Ammon's horn (tissue), 1 donor: ENCODE measurements around the gene TCEAL4.
A peak's percentile ranks its signal among the peaks of the same experiment; 100 is the strongest.
"Not testable (repeated sequence)": the region's sequence is repeated elsewhere in the genome, so short reads cannot be mapped to it uniquely, and the experiment has no call there.

ENCODE experiments used
- DNase-seq: peaks from one replicate; pipeline ENCODE4 v3.0.0-alpha.2; 2016; ENCODE audit warnings: low spot score

Gene TCEAL4

DNA sequence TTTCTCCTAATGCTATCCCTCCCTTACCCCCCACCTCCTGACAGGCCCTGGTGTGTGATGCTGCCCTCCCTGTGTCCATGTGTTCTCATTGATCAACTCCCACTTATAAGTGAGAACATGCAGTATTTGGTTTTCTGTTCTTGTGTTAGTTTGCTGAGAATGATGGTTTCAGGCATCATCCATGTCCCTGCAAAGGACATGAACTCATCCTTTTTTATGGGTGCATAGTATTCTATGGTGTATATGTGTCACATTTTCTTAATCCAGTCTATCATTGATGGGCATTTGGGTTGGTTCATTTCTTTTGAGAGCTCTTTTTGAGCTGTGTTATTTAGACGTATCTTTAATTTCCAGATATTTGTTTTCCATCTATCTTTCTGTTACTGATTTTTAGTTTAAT is 7.0 kb downstream of the TCEAL4 start:
- DNase-seq, result not testable (repeated sequence)

DNA sequence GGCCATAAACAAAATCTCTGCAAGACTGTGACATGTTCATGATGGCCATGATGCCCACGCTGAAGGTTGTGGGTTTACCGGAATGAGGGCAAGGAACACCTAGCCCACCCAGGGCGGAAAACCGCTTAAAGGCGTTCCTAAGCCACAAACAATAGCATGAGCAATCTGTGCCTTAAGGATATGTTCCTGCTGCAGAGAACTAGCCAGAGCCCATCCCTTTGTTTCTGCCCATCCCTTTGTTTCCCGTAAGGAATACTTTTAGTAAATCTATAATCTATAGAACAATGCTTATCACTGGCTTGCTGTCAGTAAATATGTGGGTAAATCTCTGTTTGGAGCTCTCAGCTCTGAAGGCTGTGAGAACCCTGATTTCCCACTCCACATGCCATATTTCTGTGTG is 9.9 kb downstream of the TCEAL4 start:
- not testable (repeated sequence) for DNase-seq

DNA sequence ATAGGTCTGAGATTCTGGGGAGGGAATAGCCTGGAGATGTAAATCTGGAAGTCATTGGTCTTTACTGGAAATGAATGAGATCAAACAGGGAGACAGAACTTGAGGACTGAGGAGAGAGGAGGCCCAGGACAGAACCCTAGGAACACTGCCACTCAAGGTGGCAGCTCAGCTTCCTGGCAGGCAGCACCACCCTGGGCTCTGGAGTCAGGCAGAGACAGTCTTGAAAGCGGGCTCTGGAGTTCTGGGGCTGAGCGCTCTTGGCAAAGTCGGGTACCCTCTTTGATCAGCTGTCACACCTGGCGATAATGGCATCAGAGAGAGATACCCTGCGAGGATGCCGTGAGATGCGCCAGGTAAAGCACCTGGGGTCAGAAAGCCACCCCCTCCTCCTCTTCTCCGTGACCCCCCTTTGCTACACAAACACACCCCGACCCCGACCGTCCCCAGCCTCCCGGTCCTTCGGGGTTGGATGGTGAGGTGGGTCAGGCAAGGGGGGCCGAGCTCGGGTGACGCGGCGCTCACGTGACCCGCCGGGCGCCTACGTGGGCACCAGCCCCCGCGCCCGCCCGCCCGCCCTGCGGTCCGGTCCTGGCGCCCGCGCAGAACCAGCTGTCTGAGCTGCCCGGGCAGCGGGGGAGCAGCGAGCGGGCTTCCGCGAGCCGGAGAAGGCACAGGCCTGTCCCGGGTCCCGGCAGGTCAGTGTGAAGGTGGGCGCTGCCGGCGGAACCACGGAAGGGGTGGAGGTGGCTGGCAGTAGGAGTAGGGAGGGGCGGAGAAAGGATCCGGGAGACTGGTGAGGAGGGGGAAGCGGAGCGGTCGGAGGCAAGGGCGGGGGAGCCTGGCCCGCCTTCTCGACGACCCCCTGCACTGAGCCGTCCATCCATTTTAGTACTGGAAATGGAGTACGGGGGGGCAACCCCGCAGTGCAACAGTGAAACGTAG is 22.3 kb downstream of the TCEAL4 start, which contains the start of gene TCEAL3:
TSS of gene TCEAL3 (plus strand) at position 600 of the 942 bp plus-strand sequence. CDS start 1,102 bp downstream, outside the sequence.
- DNase-seq, result peak; percentile 65

DNA sequence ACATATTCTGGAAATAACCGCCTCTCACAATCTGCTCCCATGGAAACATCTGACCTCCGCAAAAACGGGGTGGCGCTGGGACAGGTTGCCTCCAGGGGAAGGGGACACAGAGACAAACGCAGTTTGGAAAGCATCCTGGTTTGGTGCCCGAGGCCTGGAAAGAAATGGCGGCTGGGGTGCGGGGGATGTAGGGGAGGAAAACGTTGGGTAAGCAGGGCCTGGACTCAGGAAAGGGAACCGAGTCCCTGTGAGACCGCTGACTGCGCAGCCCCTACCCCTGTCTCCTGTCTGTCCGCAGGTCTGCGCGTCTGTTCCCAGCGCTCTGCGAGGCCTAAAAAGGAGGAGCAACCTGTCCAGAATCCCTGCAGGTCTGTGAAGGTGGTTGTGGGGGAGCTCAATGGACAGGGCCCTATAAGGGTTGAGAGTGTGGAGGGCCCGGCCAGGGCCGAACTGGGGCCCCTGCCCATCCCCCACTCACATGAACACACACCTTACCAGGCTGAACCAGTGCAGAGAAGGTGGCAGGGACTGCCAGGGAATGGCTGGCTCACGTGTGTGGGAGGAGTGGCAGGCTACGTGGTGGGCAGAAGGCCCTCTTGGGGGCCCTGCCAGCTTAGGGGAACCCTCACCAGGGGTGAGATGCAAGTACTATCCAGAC is 23.1 kb downstream of the TCEAL4 start:
- peak; percentile 4 for DNase-seq

DNA sequence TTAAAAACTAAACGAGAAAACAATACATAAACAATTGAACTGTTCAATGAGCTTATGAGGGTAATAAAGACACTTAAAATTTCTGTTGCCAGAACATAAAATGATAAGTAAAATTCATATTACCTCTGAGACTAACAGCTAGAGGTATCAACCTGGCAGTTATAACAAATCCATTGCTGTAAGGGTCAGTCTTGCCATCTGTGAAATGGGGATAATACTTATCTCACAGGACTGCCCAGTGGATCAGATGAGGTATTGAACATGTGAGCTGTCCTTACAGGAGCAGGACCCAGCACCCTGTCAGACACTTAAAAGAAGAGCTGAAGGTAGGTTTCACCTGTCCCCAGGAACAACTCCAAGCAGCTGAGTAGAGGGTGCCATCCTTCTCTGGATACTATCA is 25.0 kb downstream of the TCEAL4 start:
- no peak for DNase-seq

DNA sequence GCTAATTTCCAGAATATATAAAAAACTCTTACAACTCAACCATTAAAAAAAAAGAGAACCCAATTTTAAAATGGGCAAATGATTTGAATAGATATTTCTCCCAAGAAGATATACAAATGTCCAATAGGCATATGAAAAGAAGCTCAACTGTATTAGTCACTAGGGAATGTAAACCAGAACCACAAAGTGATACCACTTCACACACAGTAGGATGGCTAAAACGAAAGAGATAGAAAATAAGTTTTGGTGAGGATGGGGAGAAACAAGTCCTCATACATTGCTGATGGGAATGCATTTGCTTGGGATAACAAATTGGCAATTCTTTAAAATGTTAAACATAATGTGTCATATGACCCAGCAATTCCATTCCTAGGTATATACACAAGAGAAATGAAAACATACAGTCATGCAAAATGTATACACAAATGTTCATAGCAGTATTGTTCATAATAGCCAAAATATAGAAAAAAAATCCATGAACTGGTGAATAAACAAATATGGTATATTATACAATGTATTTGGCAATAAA is 28.1 kb downstream of the TCEAL4 start:
- DNase-seq, result no peak

DNA sequence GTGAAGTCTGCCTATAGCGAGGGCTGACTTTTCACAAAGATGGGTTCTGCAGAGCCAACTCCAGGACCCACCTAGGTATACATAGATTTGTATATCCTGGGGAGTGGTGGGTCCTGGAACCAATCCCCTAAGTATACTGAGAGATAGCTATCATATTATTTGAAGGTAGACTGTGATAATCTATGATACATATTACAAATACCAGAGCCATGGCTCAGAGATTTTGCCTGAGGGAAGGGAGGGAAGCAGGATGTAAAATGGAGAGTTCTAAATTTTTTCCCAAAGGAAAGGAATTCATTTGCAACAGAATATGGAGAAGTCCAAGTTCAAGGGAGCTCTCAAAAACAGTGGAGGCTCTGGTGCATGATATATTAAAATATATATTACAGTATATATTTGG is 29.7 kb downstream of the TCEAL4 start:
- no peak for DNase-seq

DNA sequence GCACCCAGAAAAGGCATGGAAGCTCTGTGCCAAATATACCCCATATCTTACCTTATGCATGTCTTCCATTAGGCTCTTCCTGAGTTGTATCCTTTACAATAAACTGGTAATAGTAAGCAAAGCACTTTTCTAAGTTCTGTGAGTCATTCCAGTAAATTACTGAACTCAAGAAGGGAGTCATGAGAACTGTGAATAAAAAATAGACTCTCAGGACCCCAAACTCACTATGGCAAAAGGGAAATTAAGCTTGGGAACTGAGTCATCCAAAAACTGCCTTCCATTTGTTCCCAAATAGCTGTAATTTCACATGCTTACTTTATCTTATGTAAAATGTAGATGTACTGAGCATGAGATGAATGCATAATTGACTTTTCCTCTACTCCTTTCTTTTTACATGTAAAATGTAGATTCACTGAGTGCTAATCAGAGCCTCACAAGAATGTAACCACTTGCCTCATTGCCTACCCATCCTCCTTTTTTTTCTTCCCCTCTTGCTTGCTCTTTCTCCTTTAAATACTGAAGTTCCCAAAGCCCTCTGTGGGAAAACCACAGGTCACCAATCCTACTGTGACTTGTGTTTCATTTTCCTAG is 30.6 kb downstream of the TCEAL4 start:
- DNase-seq, result no peak

DNA sequence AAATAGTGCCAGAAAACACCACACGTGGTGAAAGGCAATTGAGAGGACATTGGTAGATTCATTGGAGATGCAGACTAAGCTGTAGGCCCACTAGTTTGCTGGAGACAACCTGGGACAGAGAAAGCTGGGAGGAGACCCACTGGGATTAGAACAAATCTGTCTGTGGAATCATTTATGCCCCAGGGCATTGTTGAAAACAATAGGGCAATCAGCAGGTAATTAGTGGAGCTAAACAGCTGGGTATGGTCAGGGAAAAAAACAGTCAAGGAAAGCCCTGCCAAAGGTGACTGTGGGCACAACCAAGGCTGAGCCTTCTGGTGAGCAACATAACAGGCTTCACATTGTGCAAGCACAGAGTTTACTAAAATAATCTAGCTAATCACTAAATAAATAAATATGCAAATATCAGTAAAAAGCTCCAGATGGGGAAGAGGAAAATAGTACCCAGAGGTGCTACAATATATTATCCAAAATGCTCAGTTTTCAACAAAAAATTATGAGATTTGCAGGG is 31.4 kb downstream of the TCEAL4 start:
- DNase-seq, result no peak

DNA sequence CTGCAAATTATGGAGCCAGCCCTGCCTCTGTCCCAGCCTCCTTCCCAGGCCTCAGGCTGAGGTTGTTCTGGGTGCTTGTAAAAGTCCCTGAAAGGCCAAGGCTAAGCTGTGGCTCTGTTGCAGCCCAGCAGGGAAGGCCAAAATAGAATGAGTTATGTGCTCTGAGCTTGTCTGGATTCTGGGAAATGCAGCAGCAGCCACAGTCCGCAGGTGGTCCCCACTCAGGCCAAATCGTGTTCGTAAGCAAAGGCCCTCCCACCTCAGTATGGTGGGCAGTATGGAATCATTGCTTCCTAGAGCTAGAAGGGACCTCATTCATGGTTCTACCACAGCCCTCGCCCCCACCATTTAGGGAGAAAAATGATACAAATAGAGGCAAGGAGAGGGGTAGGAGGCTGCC is 38.8 kb downstream of the TCEAL4 start:
- no peak for DNase-seq

DNA sequence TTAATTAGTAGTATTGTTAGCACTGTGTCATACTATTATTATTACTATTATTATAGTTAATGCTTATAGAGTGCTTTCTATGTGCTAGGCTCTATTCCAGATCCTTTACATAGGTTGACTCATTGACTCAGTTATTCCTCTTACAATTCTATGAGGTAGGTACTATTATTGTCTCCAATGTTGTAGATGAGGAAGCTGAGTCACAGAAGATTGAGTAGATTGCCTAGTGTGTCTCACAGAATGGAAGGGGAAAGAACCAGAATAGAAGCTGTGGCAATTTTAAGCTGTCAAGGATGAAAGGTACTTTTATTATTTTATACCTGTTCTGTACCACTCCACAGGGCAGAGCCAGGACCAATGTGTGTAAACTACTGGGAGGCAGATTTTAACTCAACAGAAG is 41.5 kb downstream of the TCEAL4 start:
- no peak for DNase-seq

DNA sequence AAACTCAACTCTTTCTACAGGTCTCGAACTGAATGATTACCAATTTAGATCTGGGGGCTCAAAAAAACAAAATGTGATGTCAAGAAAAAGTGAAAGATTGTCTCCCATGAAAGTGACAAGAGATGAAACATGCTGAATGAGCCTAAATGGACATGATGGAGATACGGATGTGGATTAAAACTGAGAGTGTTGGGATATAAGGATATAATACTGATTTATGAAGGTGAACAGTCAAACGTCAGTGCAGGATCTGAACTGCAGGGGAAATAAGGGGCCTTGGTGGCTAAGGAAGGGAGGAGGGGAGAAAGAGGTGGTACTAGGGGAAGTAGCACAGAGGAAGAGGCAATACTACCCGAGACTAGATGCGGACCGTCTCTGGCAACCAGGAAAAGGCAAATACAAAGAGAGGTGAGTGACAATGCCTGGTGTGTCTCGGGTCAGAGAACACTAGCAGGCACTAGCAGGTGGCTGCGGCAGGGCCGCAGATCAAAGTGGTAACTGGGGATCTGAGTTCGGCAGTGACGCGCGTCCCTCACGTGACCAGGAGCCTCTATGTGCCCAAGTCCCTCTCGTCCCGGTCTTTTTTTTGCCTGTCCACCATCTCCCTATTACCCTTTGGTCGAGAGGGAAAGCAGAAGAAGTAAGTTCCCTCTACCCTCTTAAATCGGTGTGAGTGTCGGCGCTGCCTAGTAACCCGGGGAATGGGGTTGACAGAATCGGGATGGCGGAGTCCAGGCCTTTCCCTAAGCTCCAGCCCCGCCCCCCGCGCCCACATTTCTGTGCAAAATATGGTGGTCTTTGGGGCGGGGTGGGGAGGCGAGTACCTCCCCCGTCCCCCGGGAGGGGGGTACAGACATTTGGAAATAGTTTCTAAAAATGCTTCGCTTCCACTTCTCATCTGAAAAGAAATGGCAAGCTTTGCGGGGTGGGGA is 43.3 kb downstream of the TCEAL4 start, which contains the start of gene TCEAL1:
TSS of gene TCEAL1 (plus strand) at position 590 of the 932 bp plus-strand sequence. CDS start 942 bp downstream, outside the sequence.
- DNase-seq, result peak; percentile 80

DNA sequence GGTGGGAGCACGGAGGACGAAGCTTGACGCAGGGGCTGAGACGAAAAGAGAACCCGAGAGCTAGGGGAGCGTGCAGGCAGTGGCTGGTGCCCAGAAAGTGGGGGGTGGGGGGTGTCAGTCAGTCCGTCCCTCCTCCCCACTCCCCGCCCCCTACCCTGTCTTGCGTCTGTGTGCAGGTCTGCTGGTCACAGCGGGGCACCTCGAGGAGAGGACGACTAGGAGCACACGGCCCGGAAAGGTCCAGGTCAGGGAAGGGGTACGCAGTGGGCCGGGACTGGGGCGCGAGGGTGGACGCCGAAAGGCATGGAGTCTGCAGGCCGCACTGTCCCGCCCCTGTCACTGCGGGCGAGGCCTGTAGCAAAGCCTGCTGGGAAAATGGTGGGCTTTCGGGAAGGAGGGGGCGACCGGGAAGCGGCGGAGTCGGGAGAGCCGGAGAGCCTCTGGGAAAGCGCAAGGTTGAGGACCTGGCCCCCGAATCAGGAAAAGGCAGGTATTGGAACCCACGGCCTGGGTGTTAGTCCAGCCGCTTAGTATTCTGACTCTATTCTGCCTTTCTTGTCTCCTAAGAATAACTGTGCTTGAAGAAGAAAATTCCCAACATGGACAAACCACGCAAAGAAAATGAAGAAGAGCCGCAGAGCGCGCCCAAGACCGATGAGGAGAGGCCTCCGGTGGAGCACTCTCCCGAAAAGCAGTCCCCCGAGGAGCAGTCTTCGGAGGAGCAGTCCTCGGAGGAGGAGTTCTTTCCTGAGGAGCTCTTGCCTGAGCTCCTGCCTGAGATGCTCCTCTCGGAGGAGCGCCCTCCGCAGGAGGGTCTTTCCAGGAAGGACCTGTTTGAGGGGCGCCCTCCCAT is 44.2 kb downstream of the TCEAL4 start:
- DNase-seq, result peak; percentile 72

DNA sequence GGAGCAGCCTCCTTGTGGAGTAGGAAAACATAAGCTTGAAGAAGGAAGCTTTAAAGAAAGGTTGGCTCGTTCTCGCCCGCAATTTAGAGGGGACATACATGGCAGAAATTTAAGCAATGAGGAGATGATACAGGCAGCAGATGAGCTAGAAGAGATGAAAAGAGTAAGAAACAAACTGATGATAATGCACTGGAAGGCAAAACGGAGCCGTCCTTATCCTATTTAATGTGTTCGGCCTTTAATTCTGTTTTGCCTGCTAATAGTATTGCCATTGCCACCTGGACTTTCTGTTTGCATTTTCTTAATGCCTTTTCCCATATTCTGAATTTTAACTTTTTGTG is 44.8 kb downstream of the TCEAL4 start:
- no peak for DNase-seq

DNA sequence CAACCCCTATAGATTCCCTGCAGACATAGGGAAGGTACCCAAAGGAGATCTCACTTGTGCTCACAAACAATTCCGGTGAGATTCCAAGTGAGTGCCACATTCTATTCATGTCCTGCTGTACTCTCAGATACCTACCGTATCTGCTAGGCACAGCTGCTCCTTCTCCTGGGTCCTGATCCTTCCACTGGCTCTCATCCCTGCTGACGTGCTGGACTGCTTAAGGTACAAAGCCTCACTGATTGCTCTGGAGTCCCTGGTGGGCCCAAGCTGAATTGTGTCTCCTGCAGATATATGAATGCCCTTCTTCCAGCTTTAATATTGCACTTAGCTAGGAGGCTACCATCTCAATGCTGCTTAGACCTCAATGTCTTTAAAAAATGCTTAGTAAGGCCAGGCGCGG is 45.8 kb downstream of the TCEAL4 start:
- no peak for DNase-seq

DNA sequence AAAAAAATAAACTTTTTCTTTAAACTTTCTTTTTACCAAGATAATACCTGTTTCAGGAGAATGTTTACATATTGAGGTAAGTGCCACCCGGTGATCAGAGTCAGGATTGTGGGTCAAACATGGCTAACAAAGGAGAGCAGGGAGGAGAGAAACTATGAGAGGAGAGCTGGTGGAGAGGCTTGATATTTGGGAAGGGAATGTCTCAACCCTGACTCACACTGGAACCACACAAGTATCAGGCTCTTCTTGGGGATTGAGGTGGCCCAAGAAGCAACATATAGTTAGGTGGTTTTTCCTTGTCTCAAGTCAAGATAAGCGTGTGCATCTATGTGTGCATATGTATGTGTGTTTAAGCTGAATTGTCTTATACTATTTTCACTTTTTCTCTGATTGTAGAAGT is 50.1 kb downstream of the TCEAL4 start:
- DNase-seq, result no peak
